ENCODE results near the gene ATG16L2. TPM values are rescaled to one million over a fixed set of nuclear protein-coding genes. Genes with fewer than 3 reads are reported as not detected.

The ATG16L2 gene
- total RNA-seq, 1 donor from 2014 or later = 9.6 TPM

- Histone ChIP-seq H3K36me3 (ENCODE audit: insufficient read depth, low read length) (no peaks in the 10 kb centered on the region), H3K9ac (ENCODE audit: low read length) (no peak overlapping the region), H3K79me2 (ENCODE audit: insufficient read depth, low read length) (no peaks in the 10 kb centered on the region), H3K4me1 (ENCODE audit: insufficient read depth, low read length) (no peaks in the 10 kb centered on the region), H2AFZ (ENCODE audit: low read depth, low read length) (no peak overlapping the region), H3K4me3 (ENCODE audit: insufficient read depth, low read depth, low read length) (no peak overlapping the region), H3K27me3 (ENCODE audit: insufficient read depth, low read length) (no peaks in the 10 kb centered on the region), H3K27ac (ENCODE audit: low read depth, low read length) (no peak overlapping the region), H3K4me2 (ENCODE audit: low read length) (no peak overlapping the region), H3K9me3 (ENCODE audit: insufficient read depth, low read depth, low read length) (no peaks in the 10 kb centered on the region), H4K20me1 (ENCODE audit: insufficient read depth, low read length) (no peaks in the 10 kb centered on the region)
- H3K4me3 Mint-ChIP-seq (ENCODE audit: unreplicated experiment) = no peak overlapping the region
- no peaks in the 10 kb centered on the region for H3K9me3 Mint-ChIP-seq (ENCODE audit: unreplicated experiment)
- TF ChIP-seq EZH2 (IDR thresholded peaks at IDR 0.05; ENCODE audit: insufficient read depth, low read length) = no peak
- TF ChIP-seq CTCF (IDR thresholded peaks at IDR 0.05; ENCODE audit: insufficient read depth, low read depth, low read length) = no peak
- no peak overlapping the region for H3K27ac Mint-ChIP-seq (ENCODE audit: unreplicated experiment)
- DNase-seq (ENCODE audit: low read depth) (no peak), FAIRE-seq (no peak)
- H3K27me3 Mint-ChIP-seq (ENCODE audit: low read depth, unreplicated experiment) = no peaks in the 10 kb centered on the region
- peaks cover 6% of the 10 kb centered on the region for H3K36me3 Mint-ChIP-seq (ENCODE audit: low read depth, unreplicated experiment)
- no peaks in the 10 kb centered on the region for H3K4me1 Mint-ChIP-seq (ENCODE audit: low read depth, unreplicated experiment)
Measured at GRCh38 chr11:72872012-72872411, 57.8 kb downstream of the ATG16L2 start.

GRCh38 chr11:72875736-72876135 is 61.5 kb downstream of the ATG16L2 start:
- H3K4me2 ChIP-seq (ENCODE audit: low read length) = no peak overlapping the region
- Mint-ChIP-seq H3K9me3 (ENCODE audit: unreplicated experiment) (no peaks in the 10 kb centered on the region), H3K36me3 (ENCODE audit: low read depth, unreplicated experiment) (peaks cover 3% of the 10 kb centered on the region), H3K27me3 (ENCODE audit: low read depth, unreplicated experiment) (no peaks in the 10 kb centered on the region), H3K4me3 (ENCODE audit: unreplicated experiment) (no peak overlapping the region), H3K27ac (ENCODE audit: unreplicated experiment) (no peak overlapping the region), H3K4me1 (ENCODE audit: low read depth, unreplicated experiment) (no peaks in the 10 kb centered on the region)
- TF ChIP-seq EZH2 (IDR thresholded peaks at IDR 0.05; ENCODE audit: insufficient read depth, low read length) = no peak
- TF ChIP-seq CTCF (IDR thresholded peaks at IDR 0.05; ENCODE audit: insufficient read depth, low read depth, low read length) = no peak
- no peaks in the 10 kb centered on the region for H3K36me3 ChIP-seq (ENCODE audit: insufficient read depth, low read length)
- H3K27ac ChIP-seq (ENCODE audit: low read depth, low read length) = no peak overlapping the region
- H3K4me1 ChIP-seq (ENCODE audit: insufficient read depth, low read length) = no peaks in the 10 kb centered on the region
- no peak for FAIRE-seq
- no peaks in the 10 kb centered on the region for H4K20me1 ChIP-seq (ENCODE audit: insufficient read depth, low read length)
- no peak overlapping the region for H2AFZ ChIP-seq (ENCODE audit: low read depth, low read length)
- H3K9me3 ChIP-seq (ENCODE audit: insufficient read depth, low read depth, low read length) = no peaks in the 10 kb centered on the region
- no peaks in the 10 kb centered on the region for H3K79me2 ChIP-seq (ENCODE audit: insufficient read depth, low read length)
- no peak overlapping the region for H3K4me3 ChIP-seq (ENCODE audit: insufficient read depth, low read depth, low read length)
- DNase-seq (ENCODE audit: low read depth) = no peak
- H3K27me3 ChIP-seq (ENCODE audit: insufficient read depth, low read length) = no peaks in the 10 kb centered on the region
- H3K9ac ChIP-seq (ENCODE audit: low read length) = no peak overlapping the region

- no peak overlapping the region for H3K27ac ChIP-seq (ENCODE audit: low read depth, low read length)
- H3K9me3 Mint-ChIP-seq (ENCODE audit: unreplicated experiment) = no peaks in the 10 kb centered on the region
Measured at GRCh38 chr11:72876147-72876546, 61.9 kb downstream of the ATG16L2 start.

More at GRCh38 chr11:72876147-72876546, 61.9 kb downstream of the ATG16L2 start:
- Mint-ChIP-seq H3K27me3 (ENCODE audit: low read depth, unreplicated experiment) (no peaks in the 10 kb centered on the region), H3K27ac (ENCODE audit: unreplicated experiment) (no peak overlapping the region), H3K4me1 (ENCODE audit: low read depth, unreplicated experiment) (no peaks in the 10 kb centered on the region), H3K36me3 (ENCODE audit: low read depth, unreplicated experiment) (peaks cover 3% of the 10 kb centered on the region), H3K4me3 (ENCODE audit: unreplicated experiment) (no peak overlapping the region)
- Histone ChIP-seq H3K4me3 (ENCODE audit: insufficient read depth, low read depth, low read length) (no peak overlapping the region), H2AFZ (ENCODE audit: low read depth, low read length) (no peak overlapping the region), H3K27me3 (ENCODE audit: insufficient read depth, low read length) (no peaks in the 10 kb centered on the region), H4K20me1 (ENCODE audit: insufficient read depth, low read length) (no peaks in the 10 kb centered on the region), H3K9me3 (ENCODE audit: insufficient read depth, low read depth, low read length) (no peaks in the 10 kb centered on the region), H3K9ac (ENCODE audit: low read length) (no peak overlapping the region), H3K36me3 (ENCODE audit: insufficient read depth, low read length) (no peaks in the 10 kb centered on the region), H3K4me2 (ENCODE audit: low read length) (no peak overlapping the region), H3K79me2 (ENCODE audit: insufficient read depth, low read length) (no peaks in the 10 kb centered on the region), H3K4me1 (ENCODE audit: insufficient read depth, low read length) (no peaks in the 10 kb centered on the region)
- FAIRE-seq (no peak), DNase-seq (ENCODE audit: low read depth) (no peak)
- TF ChIP-seq EZH2 (IDR thresholded peaks at IDR 0.05; ENCODE audit: insufficient read depth, low read length) = no peak
- no peak for TF ChIP-seq CTCF (IDR thresholded peaks at IDR 0.05; ENCODE audit: insufficient read depth, low read depth, low read length)

Small RNAs within 50 kb of the gene (microRNA-seq; reads per million reads assigned to microRNA genes)
- gene MIR4692 = not detected

Other genes starting within 250 kb of the ATG16L2 start
- 0.75 and 0.82 TPM in 2 replicates for gene PDE2A, start 140.0 kb upstream of the ATG16L2 start, total RNA-seq
- 31.9 and 33.8 TPM in 2 replicates for gene ARAP1, start 62.0 kb upstream of the ATG16L2 start, total RNA-seq
- 38.4 and 42.3 TPM in 2 replicates for gene STARD10, start 20.4 kb upstream of the ATG16L2 start, total RNA-seq

Measured in astrocyte (in vitro differentiated cells and primary cell).